ENCODE measurements around the gene GUCA1A.

The GUCA1A gene

GRCh38 chr6:42226161-42226611, 53.0 kb downstream of the GUCA1A start:
- TF ChIP-seq MYC (IDR thresholded peaks at IDR 0.05; ENCODE audit: low read depth, low read length) (no peak), POLR2A (IDR thresholded peaks at IDR 0.05; ENCODE audit: extremely low read depth, insufficient read length) (no peak), CTCF (IDR thresholded peaks at IDR 0.05; ENCODE audit: low read depth, low read length) (no peak), MAX (IDR thresholded peaks at IDR 0.05; ENCODE audit: low read depth, low read length) (no peak)
- no peak overlapping the region for H3K4me3 ChIP-seq (ENCODE audit: low read depth, low read length)
- DNase-seq (ENCODE audit: low read depth): no peak

GRCh38 chr6:42226645-42227143, 53.5 kb downstream of the GUCA1A start:
- no peak overlapping the region for H3K4me3 ChIP-seq (ENCODE audit: low read depth, low read length)
- no peak for DNase-seq (ENCODE audit: low read depth)
- TF ChIP-seq MYC (IDR thresholded peaks at IDR 0.05; ENCODE audit: low read depth, low read length) (no peak), MAX (IDR thresholded peaks at IDR 0.05; ENCODE audit: low read depth, low read length) (no peak)

- no peak for DNase-seq (ENCODE audit: low read depth)
- TF ChIP-seq MAX (IDR thresholded peaks at IDR 0.05; ENCODE audit: low read depth, low read length) (no peak), MYC (IDR thresholded peaks at IDR 0.05; ENCODE audit: low read depth, low read length) (no peak), CTCF (IDR thresholded peaks at IDR 0.05; ENCODE audit: low read depth, low read length) (no peak), POLR2A (IDR thresholded peaks at IDR 0.05; ENCODE audit: extremely low read depth, insufficient read length) (no peak)
- no peak overlapping the region for H3K4me3 ChIP-seq (ENCODE audit: low read depth, low read length)
Observed at GRCh38 chr6:42227173-42227850, 54.1 kb downstream of the GUCA1A start.

GRCh38 chr6:42228305-42228704, 55.1 kb downstream of the GUCA1A start:
- no peak for DNase-seq (ENCODE audit: low read depth)
- no peak overlapping the region for H3K4me3 ChIP-seq (ENCODE audit: low read depth, low read length)
- TF ChIP-seq MAX (IDR thresholded peaks at IDR 0.05; ENCODE audit: low read depth, low read length) (no peak), MYC (IDR thresholded peaks at IDR 0.05; ENCODE audit: low read depth, low read length) (no peak)
